Glutamatergic neuron (in vitro differentiated cells): ENCODE measurements around the gene IL4R. TPM values are rescaled to one million over a fixed set of nuclear protein-coding genes. Genes with fewer than 3 reads are reported as not detected.

Experiments
- DNase-seq: peaks from one replicate; pipeline ENCODE4 v3.0.0; 2022
- H3K27ac Mint-ChIP-seq: one replicate; pipeline ENCODE4 v1.8.0; 2020; ENCODE audit warnings: mild to moderate bottlenecking, mixed read lengths, inconsistent platforms; ENCODE audit not compliant: unreplicated experiment
- H3K27me3 Mint-ChIP-seq: one replicate; pipeline ENCODE4 v1.8.0; 2020; ENCODE audit warnings: mild to moderate bottlenecking, moderate library complexity, mixed read lengths, inconsistent platforms; ENCODE audit not compliant: unreplicated experiment
- H3K36me3 Mint-ChIP-seq: one replicate; pipeline ENCODE4 v1.8.0; 2020; ENCODE audit warnings: mild to moderate bottlenecking, mixed read lengths, inconsistent platforms; ENCODE audit not compliant: unreplicated experiment
- H3K4me1 Mint-ChIP-seq: one replicate; pipeline ENCODE4 v1.8.0; 2020; ENCODE audit warnings: mild to moderate bottlenecking, low read depth, mixed read lengths, inconsistent platforms; ENCODE audit not compliant: unreplicated experiment
- H3K4me3 Mint-ChIP-seq: one replicate; pipeline ENCODE4 v1.8.0; 2020; ENCODE audit warnings: mild to moderate bottlenecking, mixed read lengths, inconsistent platforms; ENCODE audit not compliant: unreplicated experiment
- H3K9me3 Mint-ChIP-seq: one replicate; pipeline ENCODE4 v1.8.0; 2020; ENCODE audit warnings: mild to moderate bottlenecking, moderate library complexity, mixed read lengths, inconsistent platforms; ENCODE audit not compliant: unreplicated experiment
- total RNA-seq: library from RNA; stranded (reverse); fragmentation: NEBNext Ultra II Directional; extraction: Animal tissue kit (Norgen Biotek cat#: 25700); gene quantifications from one replicate; pipeline ENCODE4 v1.2.1, GENCODE V29; 2021; ENCODE audit not compliant: unreplicated experiment
- TF ChIP-seq, protein P1 (sequence below): fragments of 200-600 bp; sonication (generic); IDR thresholded peaks from one replicate; pipeline ENCODE4 v1.5.0; 2021; ENCODE audit not compliant: partially characterized antibody, unreplicated experiment

The IL4R gene
- total RNA-seq, 1 donor from 2014 or later, result 10.8 TPM

DNA sequence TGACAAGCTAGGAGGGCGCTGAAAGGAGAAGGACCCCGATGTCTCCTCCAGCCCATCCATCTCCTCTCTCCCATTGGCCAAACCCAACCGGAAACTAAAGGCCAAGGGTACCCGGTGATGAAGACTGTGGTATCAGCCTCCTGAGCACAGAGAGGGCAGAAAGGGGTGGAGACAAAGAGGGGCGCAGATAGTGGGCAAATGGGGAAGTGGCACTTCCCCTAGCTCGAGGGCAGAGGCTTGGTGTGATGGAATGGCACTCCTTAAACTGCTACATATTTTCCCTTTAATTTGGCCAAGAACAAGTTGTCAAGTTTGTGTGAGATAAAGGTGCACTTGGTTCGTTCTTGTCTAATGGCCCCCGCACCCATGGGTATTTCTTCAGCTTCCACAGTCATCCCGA is 27.8 kb downstream of the IL4R start:
- TF ChIP-seq, protein P1, sequence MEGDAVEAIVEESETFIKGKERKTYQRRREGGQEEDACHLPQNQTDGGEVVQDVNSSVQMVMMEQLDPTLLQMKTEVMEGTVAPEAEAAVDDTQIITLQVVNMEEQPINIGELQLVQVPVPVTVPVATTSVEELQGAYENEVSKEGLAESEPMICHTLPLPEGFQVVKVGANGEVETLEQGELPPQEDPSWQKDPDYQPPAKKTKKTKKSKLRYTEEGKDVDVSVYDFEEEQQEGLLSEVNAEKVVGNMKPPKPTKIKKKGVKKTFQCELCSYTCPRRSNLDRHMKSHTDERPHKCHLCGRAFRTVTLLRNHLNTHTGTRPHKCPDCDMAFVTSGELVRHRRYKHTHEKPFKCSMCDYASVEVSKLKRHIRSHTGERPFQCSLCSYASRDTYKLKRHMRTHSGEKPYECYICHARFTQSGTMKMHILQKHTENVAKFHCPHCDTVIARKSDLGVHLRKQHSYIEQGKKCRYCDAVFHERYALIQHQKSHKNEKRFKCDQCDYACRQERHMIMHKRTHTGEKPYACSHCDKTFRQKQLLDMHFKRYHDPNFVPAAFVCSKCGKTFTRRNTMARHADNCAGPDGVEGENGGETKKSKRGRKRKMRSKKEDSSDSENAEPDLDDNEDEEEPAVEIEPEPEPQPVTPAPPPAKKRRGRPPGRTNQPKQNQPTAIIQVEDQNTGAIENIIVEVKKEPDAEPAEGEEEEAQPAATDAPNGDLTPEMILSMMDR, result no peak
- H3K9me3 Mint-ChIP-seq, result no peaks in the 10 kb centered on the region

GRCh38 chr16:27341971-27342370 is 28.2 kb downstream of the IL4R start:
- DNase-seq, result no peak
- Mint-ChIP-seq H3K27ac (no peak overlapping the region), H3K4me3 (no peak overlapping the region), H3K4me1 (no peaks in the 10 kb centered on the region), H3K27me3 (no peaks in the 10 kb centered on the region), H3K9me3 (no peaks in the 10 kb centered on the region), H3K36me3 (no peaks in the 10 kb centered on the region)
- TF ChIP-seq, protein P1, result no peak

More for the DNA sequence above, 27.8 kb downstream of the IL4R start:
- H3K4me3 Mint-ChIP-seq, result no peak overlapping the region
- no peaks in the 10 kb centered on the region for H3K27me3 Mint-ChIP-seq
- H3K4me1 Mint-ChIP-seq, result no peaks in the 10 kb centered on the region
- no peak overlapping the region for H3K27ac Mint-ChIP-seq
- DNase-seq, result no peak
- no peaks in the 10 kb centered on the region for H3K36me3 Mint-ChIP-seq

DNA sequence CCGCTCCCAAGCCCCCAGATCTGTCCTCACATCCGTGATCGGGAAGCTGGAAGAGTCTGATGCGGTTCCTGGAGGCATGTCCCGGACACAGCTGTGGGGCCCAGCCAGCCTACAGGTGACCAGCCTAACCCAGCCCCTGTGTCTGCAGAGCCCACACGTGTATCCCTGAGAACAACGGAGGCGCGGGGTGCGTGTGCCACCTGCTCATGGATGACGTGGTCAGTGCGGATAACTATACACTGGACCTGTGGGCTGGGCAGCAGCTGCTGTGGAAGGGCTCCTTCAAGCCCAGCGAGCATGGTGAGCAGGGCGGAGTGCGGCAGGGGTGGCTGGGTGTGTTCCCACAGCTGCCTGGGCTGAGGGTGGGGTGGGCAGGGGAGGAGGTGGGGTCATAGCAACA is 30.9 kb downstream of the IL4R start:
- DNase-seq, result no peak
- H3K4me1 Mint-ChIP-seq, result no peaks in the 10 kb centered on the region
- no peak overlapping the region for H3K27ac Mint-ChIP-seq
- H3K36me3 Mint-ChIP-seq, result no peaks in the 10 kb centered on the region
- H3K9me3 Mint-ChIP-seq, result no peaks in the 10 kb centered on the region
- TF ChIP-seq, protein P1, result no peak
- no peak overlapping the region for H3K4me3 Mint-ChIP-seq
- H3K27me3 Mint-ChIP-seq, result peaks cover 2% of the 10 kb centered on the region

GRCh38 chr16:27345201-27345600 is 31.4 kb downstream of the IL4R start:
- Mint-ChIP-seq H3K9me3 (no peaks in the 10 kb centered on the region), H3K36me3 (no peaks in the 10 kb centered on the region), H3K27me3 (peaks cover 2% of the 10 kb centered on the region), H3K4me1 (no peaks in the 10 kb centered on the region), H3K4me3 (no peak overlapping the region), H3K27ac (no peak overlapping the region)
- DNase-seq, result no peak
- TF ChIP-seq, protein P1, result no peak

DNA sequence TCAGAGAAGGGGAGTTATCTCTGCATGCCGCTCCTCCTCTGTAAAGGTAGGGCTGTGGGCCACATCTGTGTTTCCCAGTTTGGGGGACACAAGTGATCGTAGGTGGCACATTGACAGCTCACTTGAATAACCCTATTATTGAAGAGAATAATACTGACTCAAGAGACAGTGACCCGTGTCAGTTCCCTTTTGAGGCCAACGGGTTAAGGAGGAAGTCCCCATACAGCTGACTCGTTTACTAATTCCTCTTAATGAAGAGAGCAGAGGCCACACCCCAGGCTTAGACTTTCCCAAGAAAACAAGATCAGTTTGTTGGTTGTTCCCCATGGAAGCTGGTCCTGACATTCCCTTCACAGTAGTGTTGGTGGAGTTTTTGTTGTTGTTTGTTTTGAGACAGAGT is 33.0 kb downstream of the IL4R start:
- TF ChIP-seq, protein P1, result no peak
- Mint-ChIP-seq H3K9me3 (peaks cover 2% of the 10 kb centered on the region), H3K4me1 (no peaks in the 10 kb centered on the region), H3K36me3 (no peaks in the 10 kb centered on the region), H3K27ac (no peak overlapping the region), H3K27me3 (peaks cover 2% of the 10 kb centered on the region), H3K4me3 (no peak overlapping the region)
- no peak for DNase-seq
